HEK293 (cell line): ENCODE measurements around the gene USF1.
A peak's percentile ranks its signal among the peaks of the same experiment; 100 is the strongest.

Experiments
- ELK4 ChIP-seq: IDR thresholded peaks from 2 replicates; pipeline ENCODE4 v1.6.1; 2011; ENCODE audit warnings: mild to moderate bottlenecking, low read depth, low read length, borderline replicate concordance
- PRDM2 ChIP-seq: fragments of 450-650 bp; formaldehyde crosslinking; IDR thresholded peaks from 2 replicates; pipeline ENCODE4 v1.5.1; 2016; ENCODE audit warnings: missing biosample characterization, missing genetic modification characterization, borderline replicate concordance
- TCF7L2 ChIP-seq: IDR thresholded peaks from 2 replicates; pipeline ENCODE4 v1.6.1; 2011; ENCODE audit warnings: low read depth, mild to moderate bottlenecking, inconsistent platforms, low read length, moderate library complexity, borderline replicate concordance
- ZNF146 ChIP-seq: fragments of 450-650 bp; formaldehyde crosslinking; IDR thresholded peaks from 2 replicates; pipeline ENCODE4 v1.5.1; 2016; ENCODE audit warnings: missing biosample characterization, missing genetic modification characterization
- ZNF2 ChIP-seq: fragments of 450-650 bp; formaldehyde crosslinking; IDR thresholded peaks from 2 replicates; pipeline ENCODE4 v1.5.1; 2016; ENCODE audit warnings: missing biosample characterization, missing genetic modification characterization
- ZNF266 ChIP-seq: fragments of 450-650 bp; formaldehyde crosslinking; IDR thresholded peaks from 2 replicates; pipeline ENCODE4 v1.5.1; 2016; ENCODE audit warnings: missing biosample characterization, missing genetic modification characterization, low read depth
- ZNF350 ChIP-seq: fragments of 450-650 bp; formaldehyde crosslinking; IDR thresholded peaks from 2 replicates; pipeline ENCODE4 v1.5.0; 2017; ENCODE audit warnings: missing biosample characterization, mild to moderate bottlenecking, missing genetic modification characterization
- ZNF362 ChIP-seq: fragments of 450-650 bp; formaldehyde crosslinking; IDR thresholded peaks from 2 replicates; pipeline ENCODE4 v1.5.1; 2016; ENCODE audit warnings: missing biosample characterization, missing genetic modification characterization
- ZNF558 ChIP-seq: fragments of 450-650 bp; formaldehyde crosslinking; IDR thresholded peaks from 2 replicates; pipeline ENCODE4 v1.5.1; 2016; ENCODE audit warnings: missing biosample characterization, missing genetic modification characterization
- ZNF658 ChIP-seq: fragments of 450-650 bp; formaldehyde crosslinking; IDR thresholded peaks from 2 replicates; pipeline ENCODE4; 2016; ENCODE audit warnings: missing biosample characterization, missing genetic modification characterization
- TF ChIP-seq, protein P1 (sequence below): fragments of 450-650 bp; formaldehyde crosslinking; IDR thresholded peaks from 2 replicates; pipeline ENCODE4 v1.5.1; 2016; ENCODE audit warnings: missing biosample characterization, missing genetic modification characterization

GRCh38 chr1:160997323-160998038, 48.3 kb downstream of the USF1 start:
- TF ChIP-seq ZNF146 (tag by site-specific recombination) = no peak
- TF ChIP-seq ZNF266 (tag by site-specific recombination) = no peak
- TF ChIP-seq ZNF658 (tag by site-specific recombination) = no peak
- no peak for TF ChIP-seq ELK4
- no peak for TF ChIP-seq PRDM2 (tag by site-specific recombination)
- TF ChIP-seq, protein P1, sequence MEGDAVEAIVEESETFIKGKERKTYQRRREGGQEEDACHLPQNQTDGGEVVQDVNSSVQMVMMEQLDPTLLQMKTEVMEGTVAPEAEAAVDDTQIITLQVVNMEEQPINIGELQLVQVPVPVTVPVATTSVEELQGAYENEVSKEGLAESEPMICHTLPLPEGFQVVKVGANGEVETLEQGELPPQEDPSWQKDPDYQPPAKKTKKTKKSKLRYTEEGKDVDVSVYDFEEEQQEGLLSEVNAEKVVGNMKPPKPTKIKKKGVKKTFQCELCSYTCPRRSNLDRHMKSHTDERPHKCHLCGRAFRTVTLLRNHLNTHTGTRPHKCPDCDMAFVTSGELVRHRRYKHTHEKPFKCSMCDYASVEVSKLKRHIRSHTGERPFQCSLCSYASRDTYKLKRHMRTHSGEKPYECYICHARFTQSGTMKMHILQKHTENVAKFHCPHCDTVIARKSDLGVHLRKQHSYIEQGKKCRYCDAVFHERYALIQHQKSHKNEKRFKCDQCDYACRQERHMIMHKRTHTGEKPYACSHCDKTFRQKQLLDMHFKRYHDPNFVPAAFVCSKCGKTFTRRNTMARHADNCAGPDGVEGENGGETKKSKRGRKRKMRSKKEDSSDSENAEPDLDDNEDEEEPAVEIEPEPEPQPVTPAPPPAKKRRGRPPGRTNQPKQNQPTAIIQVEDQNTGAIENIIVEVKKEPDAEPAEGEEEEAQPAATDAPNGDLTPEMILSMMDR (tag by site-specific recombination) = peak; percentile 54; the same call in 1 of the 2 replicates
- no peak for TF ChIP-seq ZNF558 (tag by site-specific recombination)
- TF ChIP-seq ZNF350 = no peak
- TF ChIP-seq ZNF362 (tag by site-specific recombination) = no peak
- TF ChIP-seq ZNF2 = 0 out of 2 replicates have a peak, but pooled peaks have one; percentile 28
- TF ChIP-seq TCF7L2 = no peak
